ENCODE data around the gene SLC35F4. TPM values are rescaled to one million over a fixed set of nuclear protein-coding genes. Genes with fewer than 3 reads are reported as not detected.

Gene SLC35F4
- total and polyA plus RNA-seq, 10 of the 15 experiments (the other 5 are each of a cell fraction or from before 2014, with no cell fraction given), result 0.06 to 0.30 TPM; not detected in 8

DNA sequence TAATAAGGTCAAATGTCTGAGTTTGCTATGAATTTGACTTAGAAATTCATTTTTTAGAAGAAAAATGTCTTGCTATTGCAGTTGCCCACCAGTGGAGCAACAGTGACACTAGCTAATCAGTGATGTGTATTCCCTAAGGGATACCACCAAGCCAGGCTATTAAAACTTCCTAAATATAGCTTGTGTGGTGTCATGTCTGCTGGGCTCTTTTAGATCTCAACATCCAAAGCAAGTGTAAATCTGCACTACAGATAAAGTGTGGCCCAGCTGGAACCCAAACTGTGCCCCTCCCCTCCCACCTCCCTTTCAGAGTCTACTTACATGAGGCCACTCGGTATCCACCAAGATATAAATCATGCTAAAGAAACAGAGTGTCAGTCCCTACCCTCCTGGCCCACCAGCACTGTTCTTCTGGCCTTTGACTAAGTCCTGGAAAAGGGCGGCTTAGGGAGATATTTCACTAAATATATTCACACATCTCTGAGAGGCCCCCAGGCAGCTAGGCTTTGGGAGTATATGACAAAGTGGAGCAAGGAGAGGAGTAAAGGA is 53.8 kb downstream of the SLC35F4 start:
- intact Hi-C loops (cut with micrococcal nuclease; ENCODE audit: unreplicated experiment), result no loop called here
- in situ Hi-C loops (cut with MboI), result no loop called here
- no peaks in the 10 kb centered on the region for H4K20me1 ChIP-seq (ENCODE audit: control insufficient read depth, insufficient read depth)
- no peak overlapping the region for H3K9ac ChIP-seq (ENCODE audit: control insufficient read depth, insufficient read depth, low read length)
- H3K4me1 ChIP-seq (ENCODE audit: control insufficient read depth, insufficient read depth, low read length), result no peaks in the 10 kb centered on the region
- POLR2A ChIA-PET, result interaction anchor here (0.6 kb wide), 1 partner anchor 512 kb away, joined by 7 read pairs; no protein-coding TSS in a partner anchor
- no peaks in the 10 kb centered on the region for H3K9me3 ChIP-seq (replicated peaks; ENCODE audit: control insufficient read depth, insufficient read depth, low read length)
- WGBS (ENCODE audit: insufficient coverage, insufficient replicate concordance, low lambda C conversion rate, missing lambda C conversion rate), result 22% methylated on average over 2 of the region's 2 CpGs
- H3K36me3 ChIP-seq (ENCODE audit: control insufficient read depth in 2 of 2, insufficient read depth in 2 of 2, low read length in 1 of 2), result no peaks in the 10 kb centered on the region
- TF ChIP-seq, protein P1, sequence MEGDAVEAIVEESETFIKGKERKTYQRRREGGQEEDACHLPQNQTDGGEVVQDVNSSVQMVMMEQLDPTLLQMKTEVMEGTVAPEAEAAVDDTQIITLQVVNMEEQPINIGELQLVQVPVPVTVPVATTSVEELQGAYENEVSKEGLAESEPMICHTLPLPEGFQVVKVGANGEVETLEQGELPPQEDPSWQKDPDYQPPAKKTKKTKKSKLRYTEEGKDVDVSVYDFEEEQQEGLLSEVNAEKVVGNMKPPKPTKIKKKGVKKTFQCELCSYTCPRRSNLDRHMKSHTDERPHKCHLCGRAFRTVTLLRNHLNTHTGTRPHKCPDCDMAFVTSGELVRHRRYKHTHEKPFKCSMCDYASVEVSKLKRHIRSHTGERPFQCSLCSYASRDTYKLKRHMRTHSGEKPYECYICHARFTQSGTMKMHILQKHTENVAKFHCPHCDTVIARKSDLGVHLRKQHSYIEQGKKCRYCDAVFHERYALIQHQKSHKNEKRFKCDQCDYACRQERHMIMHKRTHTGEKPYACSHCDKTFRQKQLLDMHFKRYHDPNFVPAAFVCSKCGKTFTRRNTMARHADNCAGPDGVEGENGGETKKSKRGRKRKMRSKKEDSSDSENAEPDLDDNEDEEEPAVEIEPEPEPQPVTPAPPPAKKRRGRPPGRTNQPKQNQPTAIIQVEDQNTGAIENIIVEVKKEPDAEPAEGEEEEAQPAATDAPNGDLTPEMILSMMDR (IDR thresholded peaks at IDR 0.05 in 2 of 3, conservative IDR thresholded peaks at IDR 0.05 in 1 of 3; ENCODE audit: control insufficient read depth in 2 of 3, extremely low read depth in 1 of 3, insufficient read depth in 1 of 3, low read depth in 3 of 3, low read length in 3 of 3), result no peak
- TF ChIP-seq, protein P2, sequence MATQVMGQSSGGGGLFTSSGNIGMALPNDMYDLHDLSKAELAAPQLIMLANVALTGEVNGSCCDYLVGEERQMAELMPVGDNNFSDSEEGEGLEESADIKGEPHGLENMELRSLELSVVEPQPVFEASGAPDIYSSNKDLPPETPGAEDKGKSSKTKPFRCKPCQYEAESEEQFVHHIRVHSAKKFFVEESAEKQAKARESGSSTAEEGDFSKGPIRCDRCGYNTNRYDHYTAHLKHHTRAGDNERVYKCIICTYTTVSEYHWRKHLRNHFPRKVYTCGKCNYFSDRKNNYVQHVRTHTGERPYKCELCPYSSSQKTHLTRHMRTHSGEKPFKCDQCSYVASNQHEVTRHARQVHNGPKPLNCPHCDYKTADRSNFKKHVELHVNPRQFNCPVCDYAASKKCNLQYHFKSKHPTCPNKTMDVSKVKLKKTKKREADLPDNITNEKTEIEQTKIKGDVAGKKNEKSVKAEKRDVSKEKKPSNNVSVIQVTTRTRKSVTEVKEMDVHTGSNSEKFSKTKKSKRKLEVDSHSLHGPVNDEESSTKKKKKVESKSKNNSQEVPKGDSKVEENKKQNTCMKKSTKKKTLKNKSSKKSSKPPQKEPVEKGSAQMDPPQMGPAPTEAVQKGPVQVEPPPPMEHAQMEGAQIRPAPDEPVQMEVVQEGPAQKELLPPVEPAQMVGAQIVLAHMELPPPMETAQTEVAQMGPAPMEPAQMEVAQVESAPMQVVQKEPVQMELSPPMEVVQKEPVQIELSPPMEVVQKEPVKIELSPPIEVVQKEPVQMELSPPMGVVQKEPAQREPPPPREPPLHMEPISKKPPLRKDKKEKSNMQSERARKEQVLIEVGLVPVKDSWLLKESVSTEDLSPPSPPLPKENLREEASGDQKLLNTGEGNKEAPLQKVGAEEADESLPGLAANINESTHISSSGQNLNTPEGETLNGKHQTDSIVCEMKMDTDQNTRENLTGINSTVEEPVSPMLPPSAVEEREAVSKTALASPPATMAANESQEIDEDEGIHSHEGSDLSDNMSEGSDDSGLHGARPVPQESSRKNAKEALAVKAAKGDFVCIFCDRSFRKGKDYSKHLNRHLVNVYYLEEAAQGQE (IDR thresholded peaks at IDR 0.05; ENCODE audit: low read depth, low read length), result no peak
- RAD21 ChIA-PET (ENCODE audit: unreplicated experiment), result no interaction called here
- no peak overlapping the region for H3K4me3 ChIP-seq
- FAIRE-seq, result no peak
- DNase-seq (ENCODE audit: low read depth, low spot score), result no peak
- no peak overlapping the region for H3K4me2 ChIP-seq (ENCODE audit: control insufficient read depth, insufficient read depth)
- no peaks in the 10 kb centered on the region for H3K27me3 ChIP-seq (replicated peaks in 1 of 2; ENCODE audit: control insufficient read depth in 2 of 2, insufficient read depth in 2 of 2, low read length in 1 of 2)
- BruUV-seq (replicated peaks), result no TSS peak
- SMC1A ChIA-PET (ENCODE audit: uncharacterized antibody, unreplicated experiment), result no interaction called here
- CTCF ChIA-PET, result no interaction called here
- H2AFZ ChIP-seq (ENCODE audit: control insufficient read depth, low read depth, low read length), result no peak overlapping the region
- no peaks in the 10 kb centered on the region for H3K79me2 ChIP-seq (ENCODE audit: control insufficient read depth, insufficient read depth, low read length)
- ATAC-seq, result no peak
- H3K27ac ChIP-seq (ENCODE audit: control insufficient read depth, insufficient read depth), result no peak overlapping the region
